Measurements from ENCODE around the gene ARID3C. TPM values are rescaled to one million over a fixed set of nuclear protein-coding genes. Genes with fewer than 3 reads are reported as not detected.

Gene ARID3C
- polyA plus RNA-seq, 1 of the 3 experiments (the other 2 are of a cell fraction) = 0.08 TPM

DNA sequence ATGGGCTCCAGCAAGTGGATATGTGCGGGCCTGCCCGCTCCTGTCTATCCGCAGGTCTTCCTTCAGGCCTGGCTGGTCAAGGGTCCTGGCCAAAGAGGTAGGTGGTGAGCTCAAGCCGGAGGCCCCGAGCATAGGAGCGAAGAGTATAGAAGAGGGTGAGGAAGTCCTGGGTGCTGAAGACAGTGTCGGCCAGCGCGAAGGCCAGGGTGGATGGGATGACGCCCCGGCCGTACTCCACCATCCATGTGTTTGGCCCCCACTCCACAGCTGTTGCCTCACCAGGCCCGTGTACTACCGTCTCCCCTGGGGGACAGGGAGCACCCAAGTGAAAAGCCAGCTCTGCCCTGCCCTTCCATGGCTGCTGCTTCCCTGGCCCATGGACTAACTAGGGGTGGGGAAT lies 6.7 kb upstream of the ARID3C start:
- no peak for DNase-seq
- no peak overlapping the region for H3K9ac ChIP-seq
- TF ChIP-seq NRF1 (IDR thresholded peaks at IDR 0.05; ENCODE audit: low read depth, low read length) = no peak
- TF ChIP-seq, protein P1, sequence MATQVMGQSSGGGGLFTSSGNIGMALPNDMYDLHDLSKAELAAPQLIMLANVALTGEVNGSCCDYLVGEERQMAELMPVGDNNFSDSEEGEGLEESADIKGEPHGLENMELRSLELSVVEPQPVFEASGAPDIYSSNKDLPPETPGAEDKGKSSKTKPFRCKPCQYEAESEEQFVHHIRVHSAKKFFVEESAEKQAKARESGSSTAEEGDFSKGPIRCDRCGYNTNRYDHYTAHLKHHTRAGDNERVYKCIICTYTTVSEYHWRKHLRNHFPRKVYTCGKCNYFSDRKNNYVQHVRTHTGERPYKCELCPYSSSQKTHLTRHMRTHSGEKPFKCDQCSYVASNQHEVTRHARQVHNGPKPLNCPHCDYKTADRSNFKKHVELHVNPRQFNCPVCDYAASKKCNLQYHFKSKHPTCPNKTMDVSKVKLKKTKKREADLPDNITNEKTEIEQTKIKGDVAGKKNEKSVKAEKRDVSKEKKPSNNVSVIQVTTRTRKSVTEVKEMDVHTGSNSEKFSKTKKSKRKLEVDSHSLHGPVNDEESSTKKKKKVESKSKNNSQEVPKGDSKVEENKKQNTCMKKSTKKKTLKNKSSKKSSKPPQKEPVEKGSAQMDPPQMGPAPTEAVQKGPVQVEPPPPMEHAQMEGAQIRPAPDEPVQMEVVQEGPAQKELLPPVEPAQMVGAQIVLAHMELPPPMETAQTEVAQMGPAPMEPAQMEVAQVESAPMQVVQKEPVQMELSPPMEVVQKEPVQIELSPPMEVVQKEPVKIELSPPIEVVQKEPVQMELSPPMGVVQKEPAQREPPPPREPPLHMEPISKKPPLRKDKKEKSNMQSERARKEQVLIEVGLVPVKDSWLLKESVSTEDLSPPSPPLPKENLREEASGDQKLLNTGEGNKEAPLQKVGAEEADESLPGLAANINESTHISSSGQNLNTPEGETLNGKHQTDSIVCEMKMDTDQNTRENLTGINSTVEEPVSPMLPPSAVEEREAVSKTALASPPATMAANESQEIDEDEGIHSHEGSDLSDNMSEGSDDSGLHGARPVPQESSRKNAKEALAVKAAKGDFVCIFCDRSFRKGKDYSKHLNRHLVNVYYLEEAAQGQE (IDR thresholded peaks at IDR 0.05; ENCODE audit: low read depth, low read length) = no peak
- TF ChIP-seq, protein P2, sequence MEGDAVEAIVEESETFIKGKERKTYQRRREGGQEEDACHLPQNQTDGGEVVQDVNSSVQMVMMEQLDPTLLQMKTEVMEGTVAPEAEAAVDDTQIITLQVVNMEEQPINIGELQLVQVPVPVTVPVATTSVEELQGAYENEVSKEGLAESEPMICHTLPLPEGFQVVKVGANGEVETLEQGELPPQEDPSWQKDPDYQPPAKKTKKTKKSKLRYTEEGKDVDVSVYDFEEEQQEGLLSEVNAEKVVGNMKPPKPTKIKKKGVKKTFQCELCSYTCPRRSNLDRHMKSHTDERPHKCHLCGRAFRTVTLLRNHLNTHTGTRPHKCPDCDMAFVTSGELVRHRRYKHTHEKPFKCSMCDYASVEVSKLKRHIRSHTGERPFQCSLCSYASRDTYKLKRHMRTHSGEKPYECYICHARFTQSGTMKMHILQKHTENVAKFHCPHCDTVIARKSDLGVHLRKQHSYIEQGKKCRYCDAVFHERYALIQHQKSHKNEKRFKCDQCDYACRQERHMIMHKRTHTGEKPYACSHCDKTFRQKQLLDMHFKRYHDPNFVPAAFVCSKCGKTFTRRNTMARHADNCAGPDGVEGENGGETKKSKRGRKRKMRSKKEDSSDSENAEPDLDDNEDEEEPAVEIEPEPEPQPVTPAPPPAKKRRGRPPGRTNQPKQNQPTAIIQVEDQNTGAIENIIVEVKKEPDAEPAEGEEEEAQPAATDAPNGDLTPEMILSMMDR (IDR thresholded peaks at IDR 0.05) = no peak
- TF ChIP-seq SMC3 (IDR thresholded peaks at IDR 0.05; ENCODE audit: low read depth, low read length) = no peak
- TF ChIP-seq RAD21 (IDR thresholded peaks at IDR 0.05; ENCODE audit: low read length) = no peak
- no peak for TF ChIP-seq POLR2AphosphoS5 (IDR thresholded peaks at IDR 0.05; ENCODE audit: low read depth, low read length)
- no peak for TF ChIP-seq GABPA (IDR thresholded peaks at IDR 0.05; ENCODE audit: low read depth)
- no peak for TF ChIP-seq MEF2A (IDR thresholded peaks at IDR 0.05; ENCODE audit: borderline replicate concordance, low read depth)
- TF ChIP-seq TCF12 (IDR thresholded peaks at IDR 0.05) = no peak
- CTCF ChIA-PET = interaction anchor here (1.2 to 12.3 kb wide), 11 partner anchors 11 to 232 kb away, joined by 3 to 256 read pairs (median 26); partner anchors contain the start of genes DCTN3, GALT, IL11RA and RPP25L
- H3F3A ChIP-seq (replicated peaks; ENCODE audit: insufficient read depth) = no peaks in the 10 kb centered on the region
- H3K9me3 ChIP-seq = no peaks in the 10 kb centered on the region
- H3K9me2 ChIP-seq = no peaks in the 10 kb centered on the region
- no peak overlapping the region; the same call in 1 of the 2 replicates for H3K4me2 ChIP-seq
- POLR2A ChIA-PET = no interaction called here
- H3K27me3 ChIP-seq (ENCODE audit: insufficient read depth) = no peaks in the 10 kb centered on the region
- peaks cover 22% of the 10 kb centered on the region for H3K79me2 ChIP-seq (ENCODE audit: insufficient read depth)
- H3K27ac ChIP-seq (ENCODE audit: low read depth in 2 of 2, low read length in 1 of 2) = no peak overlapping the region
- 0 out of 2 replicates have a peak, but pooled peaks cover 3% of the 10 kb centered on the region for H4K20me1 ChIP-seq (ENCODE audit: insufficient read depth)
- H3K4me3 ChIP-seq (ENCODE audit: low read depth in 2 of 2, low read length in 1 of 2) = no peak overlapping the region
- peaks cover 0 to 5% of the 10 kb centered on the region in 2 experiments for H3K36me3 ChIP-seq (replicated peaks in 1 of 2; ENCODE audit: control insufficient read depth in 1 of 2, insufficient read depth in 2 of 2, low read length in 1 of 2)
- H3K4me1 ChIP-seq (ENCODE audit: control insufficient read depth in 1 of 2, insufficient read depth in 2 of 2, low read depth in 1 of 2, low read length in 1 of 2) = peaks cover 4 to 20% of the 10 kb centered on the region in 2 experiments; a peak in 1 of 4 replicates
- H2AFZ ChIP-seq (ENCODE audit: low read depth) = no peak overlapping the region
- 94% methylated on average over 11 of the region's 14 CpGs for WGBS (ENCODE audit: low lambda C conversion rate)

DNA sequence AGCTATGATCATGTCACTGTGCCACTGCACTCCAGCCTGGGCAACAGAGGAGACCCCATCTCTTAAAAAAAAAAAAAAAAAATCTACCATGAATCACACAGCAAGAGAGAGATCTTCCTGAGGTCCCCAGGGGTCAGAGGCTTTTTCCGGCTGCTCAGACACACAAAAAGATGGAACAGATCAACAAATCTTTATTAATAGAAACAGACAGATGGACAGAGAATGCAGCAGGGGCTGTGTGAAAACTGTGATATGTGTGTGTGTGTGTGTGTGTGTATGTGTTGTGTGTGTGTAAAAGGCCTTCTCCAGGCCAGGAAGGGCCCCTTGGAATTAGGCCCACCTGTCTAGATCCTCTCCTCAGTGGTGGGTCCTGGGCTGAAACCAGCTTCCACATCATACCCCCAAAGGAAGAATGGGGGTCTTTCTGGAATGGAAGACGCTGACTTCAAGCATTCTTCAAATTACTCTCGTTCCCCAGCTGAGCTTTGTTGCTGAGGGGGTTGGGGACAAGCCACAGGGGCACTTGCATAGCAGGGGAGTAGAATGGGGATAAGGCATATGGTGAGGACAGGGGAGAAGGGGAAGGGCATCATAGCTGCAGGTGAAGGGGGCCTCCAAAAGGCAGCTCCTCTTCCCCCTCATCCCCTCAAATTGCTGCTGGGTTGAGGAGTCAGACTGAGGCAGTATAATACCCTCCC lies 5.8 kb upstream of the ARID3C start:
- Histone ChIP-seq H3F3A (replicated peaks; ENCODE audit: insufficient read depth) (no peaks in the 10 kb centered on the region), H3K4me2 (no peak overlapping the region), H3K4me1 (ENCODE audit: control insufficient read depth in 1 of 2, insufficient read depth in 2 of 2, low read depth in 1 of 2, low read length in 1 of 2) (peaks cover 4 to 20% of the 10 kb centered on the region in 2 experiments; a peak in 1 of 4 replicates), H3K27me3 (ENCODE audit: insufficient read depth) (peaks cover 3% of the 10 kb centered on the region; the same call in 1 of the 2 replicates), H3K27ac (ENCODE audit: low read depth in 2 of 2, low read length in 1 of 2) (no peak overlapping the region), H4K20me1 (ENCODE audit: insufficient read depth) (0 out of 2 replicates have a peak, but pooled peaks cover 3% of the 10 kb centered on the region), H3K9ac (no peak overlapping the region), H3K79me2 (ENCODE audit: insufficient read depth) (peaks cover 22% of the 10 kb centered on the region), H3K9me2 (no peaks in the 10 kb centered on the region), H2AFZ (ENCODE audit: low read depth) (no peak overlapping the region), H3K4me3 (ENCODE audit: low read depth in 2 of 2, low read length in 1 of 2) (no peak overlapping the region), H3K9me3 (no peaks in the 10 kb centered on the region), H3K36me3 (replicated peaks in 1 of 2; ENCODE audit: control insufficient read depth in 1 of 2, insufficient read depth in 2 of 2, low read length in 1 of 2) (peaks cover 0 to 5% of the 10 kb centered on the region in 2 experiments)
- DNase-seq = no peak
- ChIA-PET CTCF (interaction anchor here (0.6 to 12.3 kb wide), 39 partner anchors 10 to 509 kb away, joined by 3 to 256 read pairs (median 4); partner anchors contain the start of genes CCL21, CCL27, CNTFR and DCTN3), POLR2A (no interaction called here)
- WGBS (ENCODE audit: low lambda C conversion rate) = 87% methylated on average over 3 of the region's 3 CpGs
- TF ChIP-seq GABPA (IDR thresholded peaks at IDR 0.05; ENCODE audit: low read depth) (no peak), FOSL2 (IDR thresholded peaks at IDR 0.05; ENCODE audit: borderline replicate concordance, low read depth) (no peak), SMC3 (IDR thresholded peaks at IDR 0.05; ENCODE audit: low read depth, low read length) (no peak), MEF2A (IDR thresholded peaks at IDR 0.05; ENCODE audit: borderline replicate concordance, low read depth) (no peak), ELF1 (IDR thresholded peaks at IDR 0.05) (no peak), FOXM1 (IDR thresholded peaks at IDR 0.05; ENCODE audit: low read depth) (no peak), FOXJ3 (CRISPR knock-in tag; IDR thresholded peaks at IDR 0.05) (no peak), TAF1 (IDR thresholded peaks at IDR 0.05; ENCODE audit: borderline replicate concordance, low read depth, low read length) (no peak)
- TF ChIP-seq, protein P2 (IDR thresholded peaks at IDR 0.05) = no peak
- TF ChIP-seq, protein P3, sequence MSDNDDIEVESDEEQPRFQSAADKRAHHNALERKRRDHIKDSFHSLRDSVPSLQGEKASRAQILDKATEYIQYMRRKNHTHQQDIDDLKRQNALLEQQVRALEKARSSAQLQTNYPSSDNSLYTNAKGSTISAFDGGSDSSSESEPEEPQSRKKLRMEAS (IDR thresholded peaks at IDR 0.05; ENCODE audit: low read depth) = no peak
